ENCODE data around the gene BABAM2.

BABAM2 gene

GRCh38 chr2:28217042-28217740, 326.7 kb downstream of the BABAM2 start:
- no peak for TF ChIP-seq CTCF (IDR thresholded peaks at IDR 0.05; ENCODE audit: extremely low read depth, missing control alignments)
- DNase-seq (ENCODE audit: low spot score): no peak

- DNase-seq (ENCODE audit: low spot score): no peak
- no peak for TF ChIP-seq CTCF (IDR thresholded peaks at IDR 0.05; ENCODE audit: extremely low read depth, missing control alignments)
Observed at GRCh38 chr2:28219138-28219537, 328.6 kb downstream of the BABAM2 start.

- no peak for DNase-seq (ENCODE audit: low spot score)
- TF ChIP-seq CTCF (IDR thresholded peaks at IDR 0.05; ENCODE audit: extremely low read depth, missing control alignments): no peak
Observed at GRCh38 chr2:28219758-28220368, 329.3 kb downstream of the BABAM2 start.

GRCh38 chr2:28224648-28225472, 334.3 kb downstream of the BABAM2 start:
- no peak for DNase-seq (ENCODE audit: low spot score)
- TF ChIP-seq CTCF (IDR thresholded peaks at IDR 0.05; ENCODE audit: extremely low read depth, missing control alignments): no peak

GRCh38 chr2:28225473-28226080, 335.0 kb downstream of the BABAM2 start:
- no peak for DNase-seq (ENCODE audit: low spot score)

GRCh38 chr2:28226558-28226957, 336.0 kb downstream of the BABAM2 start:
- TF ChIP-seq CTCF (IDR thresholded peaks at IDR 0.05; ENCODE audit: extremely low read depth, missing control alignments): no peak
- DNase-seq (ENCODE audit: low spot score): no peak

More at GRCh38 chr2:28225473-28226080, 335.0 kb downstream of the BABAM2 start:
- no peak for TF ChIP-seq CTCF (IDR thresholded peaks at IDR 0.05; ENCODE audit: extremely low read depth, missing control alignments)
